GM12872 (cell line): Measurements from ENCODE around the gene AOPEP.

ENCODE experiments used
- TF ChIP-seq, protein P1 (sequence below): IDR thresholded peaks from 3 replicates; pipeline ENCODE4 v1.5.1; 2011; ENCODE audit warnings: low read depth, mild to moderate bottlenecking, low read length, moderate library complexity; ENCODE audit not compliant: insufficient read depth

Gene AOPEP

DNA sequence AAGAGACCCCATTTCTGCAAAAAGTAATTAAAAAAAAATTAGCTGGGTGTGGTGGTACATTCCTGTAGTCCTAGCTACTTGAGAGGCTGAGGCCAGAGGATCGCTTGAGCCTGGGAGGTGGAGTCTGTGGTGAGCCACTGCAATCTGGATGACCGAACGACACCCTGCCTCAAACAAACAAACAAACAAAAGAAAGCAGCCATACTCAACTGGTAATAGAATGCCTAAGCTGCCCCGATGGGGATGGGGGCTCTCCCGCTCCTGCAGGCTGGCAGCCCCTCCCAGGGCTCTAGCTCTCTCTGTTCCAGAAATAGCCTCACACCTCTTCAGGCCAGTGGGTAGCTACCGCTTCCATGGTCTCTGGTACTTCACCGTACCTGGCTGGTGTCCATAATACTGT lies 349.2 kb downstream of the AOPEP start:
- TF ChIP-seq, protein P1, sequence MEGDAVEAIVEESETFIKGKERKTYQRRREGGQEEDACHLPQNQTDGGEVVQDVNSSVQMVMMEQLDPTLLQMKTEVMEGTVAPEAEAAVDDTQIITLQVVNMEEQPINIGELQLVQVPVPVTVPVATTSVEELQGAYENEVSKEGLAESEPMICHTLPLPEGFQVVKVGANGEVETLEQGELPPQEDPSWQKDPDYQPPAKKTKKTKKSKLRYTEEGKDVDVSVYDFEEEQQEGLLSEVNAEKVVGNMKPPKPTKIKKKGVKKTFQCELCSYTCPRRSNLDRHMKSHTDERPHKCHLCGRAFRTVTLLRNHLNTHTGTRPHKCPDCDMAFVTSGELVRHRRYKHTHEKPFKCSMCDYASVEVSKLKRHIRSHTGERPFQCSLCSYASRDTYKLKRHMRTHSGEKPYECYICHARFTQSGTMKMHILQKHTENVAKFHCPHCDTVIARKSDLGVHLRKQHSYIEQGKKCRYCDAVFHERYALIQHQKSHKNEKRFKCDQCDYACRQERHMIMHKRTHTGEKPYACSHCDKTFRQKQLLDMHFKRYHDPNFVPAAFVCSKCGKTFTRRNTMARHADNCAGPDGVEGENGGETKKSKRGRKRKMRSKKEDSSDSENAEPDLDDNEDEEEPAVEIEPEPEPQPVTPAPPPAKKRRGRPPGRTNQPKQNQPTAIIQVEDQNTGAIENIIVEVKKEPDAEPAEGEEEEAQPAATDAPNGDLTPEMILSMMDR = no peak

DNA sequence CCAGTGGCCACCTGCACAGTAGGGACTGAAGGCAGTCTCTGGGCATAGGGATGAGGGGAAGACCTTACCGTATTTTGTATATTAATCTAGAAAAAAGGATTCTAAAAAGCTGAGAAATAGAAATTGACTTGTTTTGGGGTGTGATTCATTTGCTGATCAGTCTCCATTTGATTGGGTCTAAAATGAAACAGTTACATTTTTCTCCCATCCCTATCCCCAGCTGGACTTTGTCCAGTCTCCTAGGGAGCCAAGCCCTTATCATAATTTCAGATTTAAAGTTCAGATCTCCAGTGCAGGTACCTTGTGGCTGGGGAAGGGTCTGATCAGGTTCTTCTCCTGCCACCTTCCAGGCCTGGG lies 350.2 kb downstream of the AOPEP start:
- TF ChIP-seq, protein P1 = no peak

DNA sequence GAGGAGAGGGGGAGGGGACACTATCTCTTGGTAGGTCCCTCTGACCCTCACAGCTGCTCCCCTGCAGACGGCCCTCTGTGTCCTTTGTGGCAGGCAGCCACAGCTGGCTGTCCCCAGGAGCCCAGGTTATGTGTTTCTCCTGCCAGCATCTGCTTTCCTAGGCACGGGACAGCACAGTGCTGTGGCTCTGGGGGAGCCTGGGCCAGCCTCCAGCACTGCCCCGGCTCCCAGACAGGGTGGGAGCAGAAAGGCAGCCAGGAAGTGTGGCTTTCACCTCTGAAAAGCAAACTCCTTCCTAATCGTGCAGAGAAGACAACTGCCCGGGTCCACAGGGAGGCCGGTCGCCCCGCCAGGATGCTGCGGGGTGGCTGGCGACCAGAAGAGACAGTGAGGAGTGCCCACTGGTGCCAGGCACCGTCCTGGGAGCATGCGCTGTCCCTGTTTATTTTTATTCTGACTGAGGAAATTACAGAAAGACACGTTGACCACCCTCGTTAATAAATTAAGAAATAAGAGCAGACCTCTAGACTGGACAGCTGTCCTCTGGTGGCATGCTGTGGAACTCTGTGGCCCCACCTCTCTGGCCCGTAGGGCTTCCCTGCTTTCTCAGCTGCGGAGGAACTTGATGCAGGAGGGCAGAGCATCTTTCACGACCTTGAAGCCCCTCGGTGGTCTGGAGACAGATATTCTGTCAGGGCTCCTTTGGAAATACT lies 350.7 kb downstream of the AOPEP start:
- TF ChIP-seq, protein P1 = no peak

DNA sequence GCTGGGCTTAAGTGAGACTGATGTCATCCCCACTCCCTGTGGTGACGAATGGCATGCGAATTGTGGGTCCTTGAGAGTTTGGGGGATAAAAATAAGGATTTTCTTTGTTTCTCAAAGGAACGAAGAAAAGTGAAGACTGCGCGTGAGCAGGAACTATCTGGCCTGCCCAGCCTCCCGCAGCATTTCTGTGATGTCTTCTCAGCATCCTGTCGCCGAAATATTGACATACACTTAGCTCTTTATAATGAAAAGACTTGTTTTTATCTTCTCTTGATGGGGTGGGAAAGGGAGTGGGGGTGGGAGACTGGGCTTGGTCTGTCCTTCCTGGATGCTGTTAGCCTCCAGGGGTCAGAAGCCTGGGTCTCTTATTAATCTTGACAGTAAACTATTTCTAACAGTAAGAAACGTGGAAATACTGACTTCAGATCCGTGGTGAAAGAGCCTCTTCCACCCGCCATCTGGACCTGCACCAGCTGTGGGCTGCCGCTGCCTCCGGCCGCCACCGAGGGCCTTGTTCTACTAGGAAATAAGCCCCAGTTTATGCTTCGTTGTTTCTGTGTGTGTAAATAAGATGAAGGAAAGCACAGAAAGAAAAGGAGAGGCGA lies 351.4 kb downstream of the AOPEP start:
- TF ChIP-seq, protein P1 = no peak

DNA sequence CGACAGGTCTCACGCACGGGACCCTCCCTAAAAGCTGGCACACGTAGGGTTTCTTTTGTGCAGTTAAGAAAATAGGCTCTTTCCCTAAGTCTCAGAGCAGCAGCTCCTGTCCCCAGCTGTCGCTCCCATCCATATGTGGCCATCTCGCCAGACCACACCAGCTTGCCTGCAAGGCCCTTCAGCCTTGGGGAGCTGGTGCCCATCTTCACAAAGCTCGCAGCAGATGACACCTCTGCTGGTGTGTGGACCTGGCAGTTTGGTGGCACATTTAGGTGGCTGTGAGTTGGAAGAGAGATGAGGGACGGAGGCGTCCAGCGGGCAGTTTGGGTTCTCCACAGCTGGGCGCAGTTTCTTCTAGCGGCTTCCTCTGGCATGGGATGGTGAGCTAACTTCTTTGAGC lies 352.0 kb downstream of the AOPEP start:
- TF ChIP-seq, protein P1 = no peak

DNA sequence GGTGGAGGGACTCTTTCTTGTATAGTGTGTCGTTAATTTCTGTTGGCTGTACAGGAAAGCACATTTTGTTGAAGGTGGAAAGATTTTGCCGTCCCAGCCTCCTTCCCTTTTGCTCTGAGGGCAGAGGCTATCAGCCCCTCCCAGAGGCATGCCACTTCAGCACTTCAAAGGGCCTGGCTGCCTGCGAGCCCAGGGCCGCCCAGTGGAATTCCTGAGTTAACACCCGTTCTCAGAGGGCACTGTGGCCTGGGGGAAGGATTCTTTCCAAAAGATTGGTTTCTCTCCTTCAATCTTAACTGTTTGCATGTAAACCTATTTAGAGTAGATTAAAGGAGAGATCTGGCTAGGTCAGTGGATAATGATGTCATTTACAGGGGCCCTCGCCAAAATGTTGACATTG lies 352.4 kb downstream of the AOPEP start:
- TF ChIP-seq, protein P1 = no peak

DNA sequence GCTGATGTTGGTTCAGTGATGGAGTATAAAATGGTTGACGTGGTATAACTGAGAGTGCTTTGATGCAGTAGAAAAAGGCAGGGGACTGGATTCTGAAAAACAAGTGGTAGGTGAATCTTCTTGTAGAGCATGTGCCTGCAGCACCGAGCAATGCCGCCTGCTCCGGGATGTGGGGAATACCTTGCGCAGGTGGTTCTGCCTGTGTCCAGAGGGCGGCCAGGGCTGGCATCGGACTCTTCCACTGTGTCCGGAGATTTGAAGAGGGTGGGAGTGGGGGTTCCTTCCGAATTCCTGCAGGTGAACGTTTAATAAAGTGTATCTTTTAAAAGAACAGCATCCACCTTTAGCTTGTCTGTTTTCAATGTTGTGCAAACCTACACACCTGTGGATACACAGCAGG lies 353.0 kb downstream of the AOPEP start:
- TF ChIP-seq, protein P1 = no peak
